GM10248 (cell line): ENCODE results near the gene ZNF804B.

Source experiments
- CTCF ChIA-PET: fragments of 300-600 bp; sonication (Branson Sonifier 250); formaldehyde crosslinking; extraction: SDS; loops from one replicate; lab custom pipeline; 2021; ENCODE audit warnings: antibody characterized with exemption; lab: Yijun Ruan, JAX
- POLR2A ChIA-PET: fragments of 350-650 bp; sonication (Branson Sonifier 250); formaldehyde crosslinking; extraction: SDS; loops from one replicate; lab custom pipeline; 2020; ENCODE audit warnings: antibody characterized with exemption; lab: Yijun Ruan, JAX
- DNase-seq: peaks from one replicate; pipeline ENCODE4 v3.0.0; 2012; ENCODE audit errors: extremely low spot score
- CTCF ChIP-seq: IDR thresholded peaks from 2 replicates; pipeline ENCODE4 v1.5.1; 2012; ENCODE audit warnings: mild to moderate bottlenecking, low read depth; ENCODE audit errors: extremely low read depth, missing control alignments, control extremely low read depth

The ZNF804B gene

GRCh38 chr7:89064831-89065230, 305.3 kb downstream of the ZNF804B start:
- no peak for DNase-seq
- POLR2A ChIA-PET, result no interaction called here
- TF ChIP-seq CTCF, result no peak
- CTCF ChIA-PET, result interaction anchor here (0.6 to 3.3 kb wide), 2 partner anchors 7 to 12 kb away, joined by 3 to 11 read pairs; no protein-coding TSS in a partner anchor

DNA sequence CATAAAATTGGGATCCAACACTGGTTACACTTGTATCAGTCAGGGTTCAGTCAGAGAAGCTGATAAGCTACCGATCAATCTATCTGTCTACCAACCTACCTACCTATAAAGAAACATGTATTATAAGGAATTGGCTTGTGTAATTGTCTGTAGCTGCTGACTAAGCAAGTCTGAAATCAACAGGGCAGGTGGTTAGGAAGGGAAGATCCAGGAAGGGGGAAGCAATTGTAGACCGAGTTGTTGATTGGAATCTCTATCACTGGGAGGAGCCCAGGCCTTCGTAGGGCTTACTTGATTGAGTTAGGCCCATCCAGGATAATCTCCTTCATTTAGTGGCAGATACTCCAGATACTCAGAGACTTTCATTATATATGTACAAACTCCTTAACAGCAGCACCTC, 307.5 kb downstream of the ZNF804B start:
- CTCF ChIA-PET, result interaction anchor here (3.3 kb wide), 1 partner anchor 10 kb away, joined by 11 read pairs; no protein-coding TSS in a partner anchor
- no peak for TF ChIP-seq CTCF
- no peak for DNase-seq
- POLR2A ChIA-PET, result no interaction called here

DNA sequence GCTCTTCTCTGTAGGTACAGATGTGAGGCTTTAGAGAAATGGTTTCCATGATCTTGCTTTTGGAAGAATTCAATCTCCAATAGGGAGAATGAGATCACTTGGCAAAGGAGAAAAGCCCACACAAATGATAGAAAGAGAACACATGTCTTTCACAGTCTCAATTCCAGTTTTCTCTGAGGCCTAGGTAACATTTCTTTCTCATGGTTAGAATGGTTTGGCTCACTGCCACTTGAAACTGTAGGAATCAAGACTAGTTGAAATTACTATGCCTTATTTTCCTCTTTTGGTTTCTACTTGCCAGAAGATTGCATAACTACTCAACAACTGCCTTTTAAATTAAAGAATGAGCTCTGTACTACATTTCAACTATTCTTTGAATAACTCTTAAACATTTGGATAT, 312.6 kb downstream of the ZNF804B start:
- ChIA-PET POLR2A (no interaction called here), CTCF (interaction anchor here (1.0 to 1.6 kb wide), 5 partner anchors 8 to 44 kb away, joined by 3 to 5 read pairs (median 3); no protein-coding TSS in a partner anchor)
- DNase-seq, result no peak

GRCh38 chr7:89073776-89074175, 314.3 kb downstream of the ZNF804B start:
- TF ChIP-seq CTCF, result no peak
- DNase-seq, result no peak
- ChIA-PET POLR2A (no interaction called here), CTCF (no interaction called here)

More for the DNA sequence above, 312.6 kb downstream of the ZNF804B start:
- TF ChIP-seq CTCF, result no peak

DNA sequence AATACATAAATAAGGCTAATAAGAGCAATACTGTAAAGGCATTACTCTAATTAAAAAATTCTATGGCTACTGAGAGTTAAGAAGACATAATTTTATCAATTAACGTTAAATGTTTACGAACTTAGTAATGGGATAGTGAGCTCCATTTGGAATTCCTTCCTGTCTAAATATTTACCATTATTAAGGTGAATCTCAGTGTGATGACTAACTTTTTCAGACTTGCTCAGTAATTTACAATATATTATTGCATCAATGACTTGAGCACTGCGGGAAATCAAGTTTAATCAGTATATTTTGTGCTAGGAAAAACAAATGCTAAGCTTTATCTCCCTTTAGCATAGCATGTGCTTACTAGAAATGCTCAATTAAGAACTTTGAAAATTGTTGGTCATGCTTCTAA, 318.5 kb downstream of the ZNF804B start:
- no peak for TF ChIP-seq CTCF
- no peak for DNase-seq
- CTCF ChIA-PET, result interaction anchor here (2.4 kb wide), 1 partner anchor 12 kb away, joined by 11 read pairs; no protein-coding TSS in a partner anchor
- POLR2A ChIA-PET, result no interaction called here

DNA sequence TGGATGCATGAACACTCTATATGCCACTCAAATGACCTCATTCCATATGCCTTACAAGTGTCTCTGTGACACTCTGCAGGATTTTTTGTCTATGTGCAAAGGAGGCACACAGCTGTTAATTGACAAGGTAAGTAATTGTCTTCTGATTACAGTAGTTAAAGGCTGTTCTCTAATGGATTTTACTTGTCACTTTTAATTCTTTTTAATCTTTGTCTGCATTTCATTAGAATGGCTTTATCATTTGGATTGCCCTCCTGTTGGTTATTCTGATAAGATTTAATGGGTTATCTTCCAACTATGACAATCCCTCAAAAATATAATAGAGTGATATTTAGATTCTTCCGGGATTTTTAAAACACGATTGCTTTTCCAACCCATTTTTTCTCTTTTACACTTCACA, 326.1 kb downstream of the ZNF804B start:
- TF ChIP-seq CTCF, result no peak
- no peak for DNase-seq
- ChIA-PET CTCF (no interaction called here), POLR2A (no interaction called here)
